HG02798 (cell line): ENCODE data around the gene MCM3AP.
"Not testable (repeated sequence)": the region's sequence is repeated elsewhere in the genome, so short reads cannot be mapped to it uniquely, and the experiment has no call there.

Experiments used
- ATAC-seq: cut with Tn5 transposase; IDR thresholded peaks from one replicate; pipeline ENCODE4 v1.9.1; 2021; ENCODE audit warnings: mild to moderate bottlenecking; ENCODE audit not compliant: unreplicated experiment, poor library complexity

MCM3AP gene

GRCh38 chr21:46246345-46246744 is 39.1 kb downstream of the MCM3AP start:
- no peak for ATAC-seq

GRCh38 chr21:46245213-46245915 is 40.0 kb downstream of the MCM3AP start:
- no peak for ATAC-seq

- no peak for ATAC-seq
Measured at GRCh38 chr21:46244602-46245001, 40.8 kb downstream of the MCM3AP start.

- ATAC-seq = no peak
Measured at GRCh38 chr21:46243960-46244361, 41.5 kb downstream of the MCM3AP start.

GRCh38 chr21:46243325-46243724 is 42.1 kb downstream of the MCM3AP start:
- no peak for ATAC-seq

- ATAC-seq = not testable (repeated sequence)
Measured at GRCh38 chr21:46241577-46241976, 43.8 kb downstream of the MCM3AP start.

GRCh38 chr21:46239817-46240325 is 45.5 kb downstream of the MCM3AP start:
- ATAC-seq = no peak

GRCh38 chr21:46237474-46237873 is 47.9 kb downstream of the MCM3AP start:
- no peak for ATAC-seq

GRCh38 chr21:46234436-46234950 is 50.9 kb downstream of the MCM3AP start:
- no peak for ATAC-seq

GRCh38 chr21:46229923-46230260 is 55.5 kb downstream of the MCM3AP start:
- ATAC-seq = no peak

- peak; percentile 30 for ATAC-seq
Measured at GRCh38 chr21:46229133-46229922, 56.1 kb downstream of the MCM3AP start.

- peak; percentile 91 for ATAC-seq
Measured at GRCh38 chr21:46228345-46229051, 56.9 kb downstream of the MCM3AP start, which contains the start of gene LSS. Gene LSS, minus strand, starts transcription at chr21:46228774. Its CDS starts 29 bp downstream, at chr21:46228745.

- ATAC-seq = no peak
Measured at GRCh38 chr21:46227811-46228344, 57.5 kb downstream of the MCM3AP start.

- no peak for ATAC-seq
Measured at GRCh38 chr21:46226920-46227599, 58.4 kb downstream of the MCM3AP start.

- ATAC-seq = no peak
Measured at GRCh38 chr21:46226146-46226545, 59.3 kb downstream of the MCM3AP start.

GRCh38 chr21:46223661-46224060 is 61.8 kb downstream of the MCM3AP start:
- ATAC-seq = not testable (repeated sequence)

- no peak for ATAC-seq
Measured at GRCh38 chr21:46223217-46223616, 62.2 kb downstream of the MCM3AP start.

GRCh38 chr21:46222436-46223116 is 62.8 kb downstream of the MCM3AP start:
- no peak for ATAC-seq
